CD4-positive, alpha-beta T cell (primary cell): ENCODE results near the gene ANTXR1. TPM values are rescaled to one million over a fixed set of nuclear protein-coding genes. Genes with fewer than 3 reads are reported as not detected.

Experiments used
- ATAC-seq: fragments of 200-7000 bp; cut with Tn5 transposase; one replicate; pipeline ENCODE4 v1.10.0; 2022; ENCODE audit warnings: mild to moderate bottlenecking; ENCODE audit not compliant: poor library complexity
- CTCF ChIA-PET: fragments of 350-600 bp; sonication (Branson Sonifier 250); formaldehyde crosslinking; loops from one replicate; lab custom pipeline; 2021; ENCODE audit warnings: antibody characterized with exemption, inconsistent platforms; lab: Charles Lee
- POLR2A ChIA-PET: fragments of 350-600 bp; sonication (Branson Sonifier 250); formaldehyde crosslinking; loops from one replicate; lab custom pipeline; 2021; ENCODE audit warnings: antibody characterized with exemption, inconsistent platforms; lab: Charles Lee
- DNase-seq, 14 experiments: peaks; one replicate each; pipeline ENCODE4 v3.0.0-alpha.2; 2013 to 2020; ENCODE audit warnings: mixed read lengths in 2 of 14
- H3K27ac ChIP-seq, 2 donors: one replicate each; pipeline versions ENCODE4 v1.5.1 to v1.7.0; 2013; ENCODE audit warnings: low read length in 2 of 2, low read depth in 1 of 2, mild to moderate bottlenecking in 1 of 2
- H3K27me3 ChIP-seq, 2 experiments: 1 replicate in 1 of 2; 2 replicates in 1 of 2; pipeline versions ENCODE4 v1.6.1 to v1.7.0; 2013; ENCODE audit warnings: low read length in 2 of 2, control low read depth in 1 of 2, mild to moderate bottlenecking in 1 of 2, moderate library complexity in 1 of 2; ENCODE audit not compliant: insufficient read depth in 2 of 2, control insufficient read depth in 1 of 2
- H3K36me3 ChIP-seq: one replicate; pipeline ENCODE4 v1.6.1; 2013; ENCODE audit warnings: low read length, control low read depth; ENCODE audit not compliant: insufficient read depth
- H3K4me1 ChIP-seq: one replicate; pipeline ENCODE4 v1.6.1; 2013; ENCODE audit warnings: low read length, control low read depth; ENCODE audit not compliant: insufficient read depth
- H3K4me3 ChIP-seq: one replicate; pipeline ENCODE4 v1.5.1; 2013; ENCODE audit warnings: mild to moderate bottlenecking, low read length, moderate library complexity
- H3K9me3 ChIP-seq, 2 experiments: 1 replicate in 1 of 2; 2 replicates in 1 of 2; pipeline versions ENCODE4 v1.6.1 to v1.7.0; 2013; ENCODE audit warnings: low read length in 2 of 2, mild to moderate bottlenecking in 2 of 2, control low read depth in 1 of 2, moderate library complexity in 1 of 2; ENCODE audit not compliant: control insufficient read depth in 1 of 2, insufficient read depth in 1 of 2
- H3K27ac Mint-ChIP-seq: one replicate; pipeline ENCODE4 v1.8.0; 2020; ENCODE audit warnings: mixed read lengths
- H3K27me3 Mint-ChIP-seq: one replicate; pipeline ENCODE4 v1.8.0; 2021; ENCODE audit warnings: mixed read lengths
- H3K36me3 Mint-ChIP-seq: one replicate; pipeline ENCODE4 v1.8.0; 2021; ENCODE audit warnings: low read depth, mixed read lengths
- H3K4me1 Mint-ChIP-seq: one replicate; pipeline ENCODE4 v1.8.0; 2021; ENCODE audit warnings: low read depth, mixed read lengths
- H3K4me3 Mint-ChIP-seq: one replicate; pipeline ENCODE4 v1.8.0; 2020; ENCODE audit warnings: mild to moderate bottlenecking, mixed read lengths
- H3K9me3 Mint-ChIP-seq: one replicate; pipeline ENCODE4 v1.8.0; 2020; ENCODE audit warnings: mixed read lengths
- intact Hi-C, 2 experiments: fragments of 100-400 bp; cut with DNase I in 1 of 2; cut with micrococcal nuclease in 1 of 2; formaldehyde crosslinking; loops; one replicate each; pipeline versions ENCODE4 v1.15.1 to v1.9.0; 2023 to 2025; cut with DNase I, micrococcal nuclease
- total RNA-seq, 174 experiments: library from RNA in 2 of 174; stranded (reverse) in 2 of 174; gene quantifications; one replicate each; pipeline ENCODE4 v1.2.3 and lab custom pipeline; 2021 to 2026
- TF ChIP-seq, protein P1 (sequence below): fragments of 200-600 bp; IDR thresholded peaks from one replicate; pipeline ENCODE4 v1.8.0; 2022; ENCODE audit warnings: antibody characterized with exemption, mild to moderate bottlenecking

Gene ANTXR1
- total RNA-seq, 2 experiments from 2014 or later = not detected

GRCh38 chr2:69090820-69091219, 77.8 kb downstream of the ANTXR1 start:
- Mint-ChIP-seq H3K9me3 (no peaks in the 10 kb centered on the region), H3K27me3 (peaks cover 35% of the 10 kb centered on the region), H3K27ac (no peak overlapping the region), H3K36me3 (no peaks in the 10 kb centered on the region), H3K4me3 (no peak overlapping the region), H3K4me1 (no peaks in the 10 kb centered on the region)
- ATAC-seq = no peak
- POLR2A ChIA-PET = no interaction called here
- H3K4me1 ChIP-seq = no peaks in the 10 kb centered on the region
- H3K27ac ChIP-seq = no peak overlapping the region
- TF ChIP-seq, protein P1, sequence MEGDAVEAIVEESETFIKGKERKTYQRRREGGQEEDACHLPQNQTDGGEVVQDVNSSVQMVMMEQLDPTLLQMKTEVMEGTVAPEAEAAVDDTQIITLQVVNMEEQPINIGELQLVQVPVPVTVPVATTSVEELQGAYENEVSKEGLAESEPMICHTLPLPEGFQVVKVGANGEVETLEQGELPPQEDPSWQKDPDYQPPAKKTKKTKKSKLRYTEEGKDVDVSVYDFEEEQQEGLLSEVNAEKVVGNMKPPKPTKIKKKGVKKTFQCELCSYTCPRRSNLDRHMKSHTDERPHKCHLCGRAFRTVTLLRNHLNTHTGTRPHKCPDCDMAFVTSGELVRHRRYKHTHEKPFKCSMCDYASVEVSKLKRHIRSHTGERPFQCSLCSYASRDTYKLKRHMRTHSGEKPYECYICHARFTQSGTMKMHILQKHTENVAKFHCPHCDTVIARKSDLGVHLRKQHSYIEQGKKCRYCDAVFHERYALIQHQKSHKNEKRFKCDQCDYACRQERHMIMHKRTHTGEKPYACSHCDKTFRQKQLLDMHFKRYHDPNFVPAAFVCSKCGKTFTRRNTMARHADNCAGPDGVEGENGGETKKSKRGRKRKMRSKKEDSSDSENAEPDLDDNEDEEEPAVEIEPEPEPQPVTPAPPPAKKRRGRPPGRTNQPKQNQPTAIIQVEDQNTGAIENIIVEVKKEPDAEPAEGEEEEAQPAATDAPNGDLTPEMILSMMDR = no peak
- H3K27me3 ChIP-seq = peaks cover 3 to 18% of the 10 kb centered on the region in 2 experiments
- intact Hi-C loops = no loop called here
- no peak for DNase-seq
- H3K36me3 ChIP-seq = no peaks in the 10 kb centered on the region
- CTCF ChIA-PET = no interaction called here
- no peaks in the 10 kb centered on the region for H3K9me3 ChIP-seq
- H3K4me3 ChIP-seq = no peak overlapping the region

DNA sequence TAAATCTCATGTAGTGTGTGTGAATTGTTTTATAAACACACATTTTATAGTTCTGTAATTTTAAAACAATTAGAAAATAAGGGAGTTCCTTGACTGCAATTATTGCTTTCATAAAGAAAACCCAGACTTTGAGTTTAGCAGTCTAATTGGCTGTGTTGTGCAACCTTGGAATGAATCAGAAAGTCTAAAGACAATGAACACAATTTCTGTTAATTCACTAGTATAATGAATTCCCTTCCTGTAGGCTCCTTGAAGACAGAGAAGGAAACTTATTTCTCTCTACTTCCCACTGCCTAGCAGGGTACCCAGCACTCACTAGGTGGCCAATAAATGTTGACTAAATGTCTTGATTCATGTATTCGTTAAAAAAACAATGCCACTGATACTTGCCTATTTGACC, 79.9 kb downstream of the ANTXR1 start:
- Mint-ChIP-seq H3K36me3 (no peaks in the 10 kb centered on the region), H3K27ac (no peak overlapping the region), H3K4me3 (no peak overlapping the region), H3K27me3 (peaks cover 24% of the 10 kb centered on the region), H3K4me1 (no peaks in the 10 kb centered on the region), H3K9me3 (no peaks in the 10 kb centered on the region)
- ATAC-seq (no peak), DNase-seq (no peak)
- no peak overlapping the region for H3K27ac ChIP-seq
- intact Hi-C loops = no loop called here
- no peaks in the 10 kb centered on the region for H3K4me1 ChIP-seq
- POLR2A ChIA-PET = no interaction called here
- CTCF ChIA-PET = no interaction called here
- no peak overlapping the region for H3K4me3 ChIP-seq
- TF ChIP-seq, protein P1 = no peak
- H3K27me3 ChIP-seq = peaks cover 3 to 15% of the 10 kb centered on the region in 2 experiments
- H3K9me3 ChIP-seq = no peaks in the 10 kb centered on the region
- no peaks in the 10 kb centered on the region for H3K36me3 ChIP-seq

DNA sequence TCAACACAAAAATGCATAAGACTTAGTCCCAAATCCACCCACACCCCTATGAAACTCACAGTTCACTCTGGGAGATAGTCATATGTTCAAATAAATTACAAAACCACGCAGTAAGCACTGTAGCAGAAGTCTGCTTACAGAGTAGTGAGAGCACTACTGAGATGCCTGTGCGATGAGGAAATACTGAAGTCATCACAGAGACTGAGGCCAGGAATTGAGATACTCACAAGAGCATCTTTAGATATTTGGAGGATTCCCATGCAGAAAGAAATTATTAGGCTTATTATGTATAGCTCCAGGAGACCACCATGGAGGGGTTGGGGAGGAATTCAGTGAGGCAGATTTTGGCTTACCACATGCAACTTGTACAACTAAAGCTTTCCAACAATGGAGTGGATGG, 82.3 kb downstream of the ANTXR1 start:
- POLR2A ChIA-PET = no interaction called here
- Histone ChIP-seq H3K4me1 (no peaks in the 10 kb centered on the region), H3K4me3 (no peak overlapping the region), H3K36me3 (no peaks in the 10 kb centered on the region), H3K9me3 (no peaks in the 10 kb centered on the region), H3K27ac (no peak overlapping the region), H3K27me3 (peaks cover 0 to 3% of the 10 kb centered on the region in 2 experiments)
- DNase-seq (no peak), ATAC-seq (no peak)
- no peaks in the 10 kb centered on the region for H3K9me3 Mint-ChIP-seq
- H3K27me3 Mint-ChIP-seq = peaks cover 20% of the 10 kb centered on the region
- no peak overlapping the region for H3K27ac Mint-ChIP-seq
- intact Hi-C loops = no loop called here
- TF ChIP-seq, protein P1 = no peak
- H3K4me3 Mint-ChIP-seq = no peak overlapping the region
- H3K36me3 Mint-ChIP-seq = no peaks in the 10 kb centered on the region
- no peaks in the 10 kb centered on the region for H3K4me1 Mint-ChIP-seq
- CTCF ChIA-PET = no interaction called here
